HG03460 (cell line): Measurements from ENCODE around the gene ATG3.
A peak's percentile ranks its signal among the peaks of the same experiment; 100 is the strongest.
"Not testable (repeated sequence)": the region's sequence is repeated elsewhere in the genome, so short reads cannot be mapped to it uniquely, and the experiment has no call there.

Experiments
- ATAC-seq: cut with Tn5 transposase; IDR thresholded peaks from one replicate; pipeline ENCODE4 v1.9.1; 2021; ENCODE audit not compliant: unreplicated experiment

Gene ATG3

GRCh38 chr3:112561484-112561733, 353 bp downstream of the ATG3 start:
- ATAC-seq: peak; percentile 40

GRCh38 chr3:112560721-112561483, 860 bp downstream of the ATG3 start:
- peak; percentile 26 for ATAC-seq

- no peak for ATAC-seq
Measured at GRCh38 chr3:112560307-112560706, 1.5 kb downstream of the ATG3 start.

GRCh38 chr3:112557976-112558375, 3.8 kb downstream of the ATG3 start:
- ATAC-seq: no peak

- no peak for ATAC-seq
Measured at GRCh38 chr3:112555535-112556170, 6.1 kb downstream of the ATG3 start.

GRCh38 chr3:112550859-112551258, 10.9 kb downstream of the ATG3 start:
- ATAC-seq: no peak

- ATAC-seq: no peak
Measured at GRCh38 chr3:112546216-112546759, 15.5 kb downstream of the ATG3 start.

GRCh38 chr3:112539825-112540650, 21.7 kb downstream of the ATG3 start:
- ATAC-seq: peak; percentile 94

- no peak for ATAC-seq
Measured at GRCh38 chr3:112531358-112531781, 30.4 kb downstream of the ATG3 start.

- ATAC-seq: no peak
Measured at GRCh38 chr3:112530573-112530972, 31.2 kb downstream of the ATG3 start.

- ATAC-seq: not testable (repeated sequence)
Measured at GRCh38 chr3:112524127-112524526, 37.6 kb downstream of the ATG3 start.

- peak; percentile 49 for ATAC-seq
Measured at GRCh38 chr3:112519424-112520001, 42.2 kb downstream of the ATG3 start.

- ATAC-seq: not testable (repeated sequence)
Measured at GRCh38 chr3:112518970-112519369, 42.8 kb downstream of the ATG3 start.

- peak; percentile 98 for ATAC-seq
Measured at GRCh38 chr3:112514527-112515128, 47.1 kb downstream of the ATG3 start.

GRCh38 chr3:112512320-112512719, 49.4 kb downstream of the ATG3 start:
- no peak for ATAC-seq

GRCh38 chr3:112508860-112509259, 52.9 kb downstream of the ATG3 start:
- ATAC-seq: no peak

GRCh38 chr3:112508261-112508660, 53.5 kb downstream of the ATG3 start:
- no peak for ATAC-seq

- ATAC-seq: no peak
Measured at GRCh38 chr3:112505907-112506306, 55.9 kb downstream of the ATG3 start.

- ATAC-seq: no peak
Measured at GRCh38 chr3:112504123-112504522, 57.6 kb downstream of the ATG3 start.

- no peak for ATAC-seq
Measured at GRCh38 chr3:112503304-112503972, 58.3 kb downstream of the ATG3 start.
